ENCODE data around the gene XKR8. TPM values are rescaled to one million over a fixed set of nuclear protein-coding genes. Genes with fewer than 3 reads are reported as not detected.
"Not testable (repeated sequence)": the region's sequence is repeated elsewhere in the genome, so short reads cannot be mapped to it uniquely, and the experiment has no call there.

The XKR8 gene
- total RNA-seq, 4 donors from 2014 or later: 2.8 to 8.2 (median 5.0) TPM; not detected in 1

- Histone ChIP-seq H3K36me3 (no peaks in the 10 kb centered on the region), H3K9me3 (no peaks in the 10 kb centered on the region), H3K4me3 (no peak overlapping the region), H3K27ac (no peak overlapping the region), H3K27me3 (no peaks in the 10 kb centered on the region), H3K4me1 (no peaks in the 10 kb centered on the region)
- intact Hi-C loops (cut with DNase I; ENCODE audit: low total_unique reads): no loop called here
- no peak for TF ChIP-seq POLR2A (IDR thresholded peaks at IDR 0.05)
- no peak for TF ChIP-seq CTCF (IDR thresholded peaks at IDR 0.05)
- no peak for DNase-seq
These were observed 34.3 kb downstream of the XKR8 start for GRCh38 chr1:27994060-27994459.

GRCh38 chr1:27994526-27994925 is 34.8 kb downstream of the XKR8 start:
- H3K27ac ChIP-seq; H3K9me3 ChIP-seq; H3K27me3 ChIP-seq; H3K4me3 ChIP-seq; DNase-seq; intact Hi-C loops (cut with DNase I; ENCODE audit: low total_unique reads); H3K36me3 ChIP-seq; H3K4me1 ChIP-seq: not testable (repeated sequence)

GRCh38 chr1:27999055-27999454 is 39.3 kb downstream of the XKR8 start:
- no peaks in the 10 kb centered on the region for H3K4me1 ChIP-seq
- H3K27ac ChIP-seq: no peak overlapping the region
- H3K9me3 ChIP-seq: no peaks in the 10 kb centered on the region
- H3K36me3 ChIP-seq: no peaks in the 10 kb centered on the region
- H3K4me3 ChIP-seq: no peak overlapping the region
- DNase-seq: no peak
- no peaks in the 10 kb centered on the region for H3K27me3 ChIP-seq
- intact Hi-C loops (cut with DNase I; ENCODE audit: low total_unique reads): no loop called here
- TF ChIP-seq CTCF (IDR thresholded peaks at IDR 0.05) (no peak), POLR2A (IDR thresholded peaks at IDR 0.05) (no peak)

GRCh38 chr1:28002600-28002999 is 42.8 kb downstream of the XKR8 start:
- intact Hi-C loops (cut with DNase I; ENCODE audit: low total_unique reads): no loop called here
- no peak for DNase-seq
- H3K4me1 ChIP-seq: no peaks in the 10 kb centered on the region
- no peaks in the 10 kb centered on the region for H3K9me3 ChIP-seq
- no peak overlapping the region for H3K4me3 ChIP-seq
- no peaks in the 10 kb centered on the region for H3K36me3 ChIP-seq
- H3K27ac ChIP-seq: no peak overlapping the region
- TF ChIP-seq CTCF (IDR thresholded peaks at IDR 0.05) (no peak), POLR2A (IDR thresholded peaks at IDR 0.05) (no peak)
- no peaks in the 10 kb centered on the region for H3K27me3 ChIP-seq

GRCh38 chr1:28003117-28003516 is 43.3 kb downstream of the XKR8 start:
- H3K9me3 ChIP-seq; H3K4me3 ChIP-seq; H3K4me1 ChIP-seq; H3K27ac ChIP-seq; intact Hi-C loops (cut with DNase I; ENCODE audit: low total_unique reads); H3K36me3 ChIP-seq; H3K27me3 ChIP-seq; DNase-seq: not testable (repeated sequence)

- no peak for TF ChIP-seq POLR2A (IDR thresholded peaks at IDR 0.05)
- intact Hi-C loops (cut with DNase I; ENCODE audit: low total_unique reads): no loop called here
- DNase-seq: no peak
- H3K4me1 ChIP-seq: no peaks in the 10 kb centered on the region
- H3K27me3 ChIP-seq: no peaks in the 10 kb centered on the region
- H3K9me3 ChIP-seq: no peaks in the 10 kb centered on the region
- H3K36me3 ChIP-seq: no peaks in the 10 kb centered on the region
- H3K4me3 ChIP-seq: no peak overlapping the region
- H3K27ac ChIP-seq: no peak overlapping the region
These were observed 51.2 kb downstream of the XKR8 start for GRCh38 chr1:28010969-28011368.

Other genes starting within 250 kb of the XKR8 start
- gene FAM76A, start 234.0 kb upstream of the XKR8 start, total RNA-seq: 10 to 100 TPM in 3 of 4 donors, 1 to 10 TPM in 1; 5.4 to 26.6 (median 20.5) TPM
- 10 to 100 TPM; 24.4 to 67.8 (median 56.2) TPM for gene STX12, start 186.8 kb upstream of the XKR8 start, total RNA-seq
- 10 to 100 TPM; 32.3 to 57.5 (median 43.6) TPM for gene PPP1R8, start 129.2 kb upstream of the XKR8 start, total RNA-seq
- 10 to 100 TPM in 2 of 4 donors, 1 to 10 TPM in 2; 5.1 to 28.9 (median 15.8) TPM for gene THEMIS2, start 87.4 kb upstream of the XKR8 start, total RNA-seq
- gene RPA2, start 45.4 kb upstream of the XKR8 start, total RNA-seq: 10 to 100 TPM in 3 of 4 donors, 1 to 10 TPM in 1; 5.6 to 50.9 (median 34.1) TPM
- gene SMPDL3B, start 25.0 kb upstream of the XKR8 start, total RNA-seq: 1 to 10 TPM in 1 of 4 donors, not detected in 3; 6.6 TPM
- gene EYA3, start 128.6 kb downstream of the XKR8 start, total RNA-seq: 10 to 100 TPM in 3 of 4 donors, 1 to 10 TPM in 1; 7.2 to 30.4 (median 13.1) TPM
- gene PTAFR, start 216.7 kb downstream of the XKR8 start, total RNA-seq: 1 to 10 TPM in 3 of 4 donors, under 1 TPM in 1; under 0.01 to 7.1 (median 1.9) TPM